H9 (cell line): Measurements from ENCODE around the gene LRRC23. TPM values are rescaled to one million over a fixed set of nuclear protein-coding genes. Genes with fewer than 3 reads are reported as not detected.

Experiments used
- DNase-seq: peaks from one replicate; pipeline ENCODE4 v3.0.0-alpha.2; 2017
- H2AFZ ChIP-seq: one replicate; pipeline ENCODE4 v1.6.1; 2013; ENCODE audit warnings: mild to moderate bottlenecking, low read length, control low read depth, moderate library complexity
- H2AK5ac ChIP-seq: 2 replicates; pipeline ENCODE4 v1.6.1; 2013; ENCODE audit warnings: low read length, control low read depth, mixed read lengths; ENCODE audit not compliant: insufficient read length
- H2BK120ac ChIP-seq: one replicate; pipeline ENCODE4 v1.6.1; 2013; ENCODE audit warnings: low read depth, mild to moderate bottlenecking, low read length, control low read depth, inconsistent platforms; ENCODE audit not compliant: poor library complexity, severe bottlenecking
- H2BK12ac ChIP-seq: 2 replicates; pipeline ENCODE4 v1.6.1; 2013; ENCODE audit warnings: low read length, control low read depth, mixed read lengths, low read depth; ENCODE audit not compliant: insufficient read length
- H2BK15ac ChIP-seq: 2 replicates; pipeline ENCODE4 v1.6.1; 2013; ENCODE audit warnings: low read depth, low read length, control low read depth
- H2BK20ac ChIP-seq: one replicate; pipeline ENCODE4 v1.6.1; 2013; ENCODE audit warnings: low read depth, mild to moderate bottlenecking, low read length, control low read depth, inconsistent platforms; ENCODE audit not compliant: poor library complexity, severe bottlenecking
- H2BK5ac ChIP-seq: 2 replicates; pipeline ENCODE4 v1.6.1; 2013; ENCODE audit warnings: low read length, control low read depth, mixed read lengths; ENCODE audit not compliant: insufficient read length
- H3K14ac ChIP-seq: 2 replicates; pipeline ENCODE4 v1.6.1; 2013; ENCODE audit warnings: low read length, control low read depth; ENCODE audit not compliant: insufficient read depth
- H3K18ac ChIP-seq: 2 replicates; pipeline ENCODE4 v1.6.1; 2013; ENCODE audit warnings: low read depth, mild to moderate bottlenecking, mixed read lengths, low read length, control low read depth; ENCODE audit not compliant: insufficient read length
- H3K23ac ChIP-seq: 2 replicates; pipeline ENCODE4 v1.6.1; 2013; ENCODE audit warnings: low read length, control low read depth, mixed read lengths, low read depth; ENCODE audit not compliant: insufficient read length
- H3K23me2 ChIP-seq: 2 replicates; pipeline ENCODE4 v1.6.1; 2013; ENCODE audit warnings: low read depth, mild to moderate bottlenecking, mixed read lengths, low read length, control low read depth; ENCODE audit not compliant: insufficient read length, poor library complexity, severe bottlenecking
- H3K27ac ChIP-seq: 2 replicates; pipeline ENCODE4 v1.5.1; 2013; ENCODE audit warnings: low read length, control low read depth, mixed read lengths, low read depth; ENCODE audit not compliant: insufficient read length
- H3K27me3 ChIP-seq: 2 replicates; pipeline ENCODE4 v1.6.1; 2013; ENCODE audit warnings: low read length, control low read depth, inconsistent platforms; ENCODE audit not compliant: insufficient read depth
- H3K4ac ChIP-seq: 2 replicates; pipeline ENCODE4 v1.6.1; 2013; ENCODE audit warnings: low read depth, mild to moderate bottlenecking, control low read depth, inconsistent platforms, low read length, moderate library complexity
- H3K4me1 ChIP-seq: 2 replicates; pipeline ENCODE4 v1.6.1; 2013; ENCODE audit warnings: low read length, control low read depth, inconsistent platforms; ENCODE audit not compliant: insufficient read depth
- H3K4me2 ChIP-seq: 2 replicates; pipeline ENCODE4 v1.6.1; 2013; ENCODE audit warnings: low read length, control low read depth, mixed read lengths; ENCODE audit not compliant: insufficient read length, insufficient read depth
- H3K56ac ChIP-seq: 2 replicates; pipeline ENCODE4 v1.6.1; 2013; ENCODE audit warnings: low read depth, mild to moderate bottlenecking, mixed read lengths, low read length, control low read depth; ENCODE audit not compliant: insufficient read length
- H3K79me1 ChIP-seq: 2 replicates; pipeline ENCODE4 v1.6.1; 2013; ENCODE audit warnings: low read depth, mild to moderate bottlenecking, moderate library complexity, low read length, control low read depth, inconsistent platforms; ENCODE audit not compliant: insufficient read depth, poor library complexity, severe bottlenecking
- H3K79me2 ChIP-seq: 2 replicates; pipeline ENCODE4 v1.6.1; 2013; ENCODE audit warnings: low read length, control low read depth, inconsistent platforms; ENCODE audit not compliant: insufficient read depth
- H3K9ac ChIP-seq: 2 replicates; pipeline ENCODE4 v1.6.1; 2013; ENCODE audit warnings: low read length, control low read depth, mixed read lengths; ENCODE audit not compliant: insufficient read length; ENCODE audit errors: extremely low read depth
- H3K9me3 ChIP-seq: one replicate; pipeline ENCODE4 v1.6.1; 2013; ENCODE audit warnings: low read depth, low read length, inconsistent platforms; ENCODE audit not compliant: control insufficient read depth
- H3T11ph ChIP-seq: one replicate; pipeline ENCODE4 v1.6.1; 2013; ENCODE audit warnings: mild to moderate bottlenecking, low read length, control low read depth, inconsistent platforms
- H4K20me1 ChIP-seq: one replicate; pipeline ENCODE4 v1.6.1; 2013; ENCODE audit not compliant: control insufficient read depth, insufficient read length, insufficient read depth
- H4K5ac ChIP-seq: 2 replicates; pipeline ENCODE4 v1.6.1; 2013; ENCODE audit warnings: low read depth, mild to moderate bottlenecking, mixed read lengths, low read length, control low read depth; ENCODE audit not compliant: insufficient read length
- H4K8ac ChIP-seq: replicated peaks from 2 replicates; pipeline ENCODE4 v1.6.1; 2013; ENCODE audit warnings: low read length, control low read depth, mixed read lengths, low read depth; ENCODE audit not compliant: insufficient read length
- H4K91ac ChIP-seq: 2 replicates; pipeline ENCODE4 v1.6.1; 2013; ENCODE audit warnings: low read depth, mild to moderate bottlenecking, moderate library complexity, mixed read lengths, low read length, control low read depth; ENCODE audit not compliant: insufficient read length
- H3K27ac Mint-ChIP-seq, 3 experiments: 2 replicates in 2 of 3; 3 replicates in 1 of 3; pipeline ENCODE4 v1.8.0; 2020 to 2021; ENCODE audit warnings: mixed read lengths in 3 of 3, mild to moderate bottlenecking in 1 of 3, moderate library complexity in 1 of 3
- H3K27me3 Mint-ChIP-seq: 2 replicates; pipeline ENCODE4 v1.8.0; 2021; ENCODE audit warnings: low read depth, mild to moderate bottlenecking, moderate library complexity, mixed read lengths
- H3K36me3 Mint-ChIP-seq, 3 experiments: 2 replicates in 2 of 3; 3 replicates in 1 of 3; pipeline ENCODE4 v1.8.0; 2020 to 2021; ENCODE audit warnings: low read depth in 3 of 3, mixed read lengths in 3 of 3; ENCODE audit not compliant: insufficient read depth in 1 of 3
- H3K4me1 Mint-ChIP-seq, 2 experiments: 2 replicates each; pipeline ENCODE4 v1.8.0; 2020; ENCODE audit warnings: mixed read lengths in 2 of 2
- H3K4me3 Mint-ChIP-seq, 2 experiments: 2 replicates in 1 of 2; 3 replicates in 1 of 2; pipeline ENCODE4 v1.8.0; 2020 to 2021; ENCODE audit warnings: mild to moderate bottlenecking in 2 of 2, mixed read lengths in 2 of 2, moderate library complexity in 1 of 2
- H3K9me3 Mint-ChIP-seq, 2 experiments: 2 replicates in 1 of 2; 3 replicates in 1 of 2; pipeline ENCODE4 v1.8.0; 2020; ENCODE audit warnings: mild to moderate bottlenecking in 2 of 2, mixed read lengths in 2 of 2, moderate library complexity in 1 of 2
- WGBS: extraction: QIAGEN DNeasy Blood & Tissue Kit; methylation state at CpG from one replicate; pipeline ENCODE4 v1.1.7; 2013; ENCODE audit warnings: missing lambda C conversion rate, low lambda C conversion rate, mixed read lengths; ENCODE audit not compliant: insufficient read length; ENCODE audit errors: extremely low coverage; 5-methylcytosine and 5-hydroxymethylcytosine counted together
- total RNA-seq: library from RNA; stranded (reverse); gene quantifications from 2 replicates; pipeline ENCODE4 v1.2.1, GENCODE V29; 2021
- TF ChIP-seq, protein P1 (sequence below): fragments of 200-600 bp; sonication (generic); conservative IDR thresholded peaks from 3 replicates; pipeline ENCODE4 v1.8.0; 2021; ENCODE audit warnings: antibody characterized with exemption, mild to moderate bottlenecking

LRRC23 gene
- total RNA-seq, 1 experiment from 2014 or later: 2.1 TPM

DNA sequence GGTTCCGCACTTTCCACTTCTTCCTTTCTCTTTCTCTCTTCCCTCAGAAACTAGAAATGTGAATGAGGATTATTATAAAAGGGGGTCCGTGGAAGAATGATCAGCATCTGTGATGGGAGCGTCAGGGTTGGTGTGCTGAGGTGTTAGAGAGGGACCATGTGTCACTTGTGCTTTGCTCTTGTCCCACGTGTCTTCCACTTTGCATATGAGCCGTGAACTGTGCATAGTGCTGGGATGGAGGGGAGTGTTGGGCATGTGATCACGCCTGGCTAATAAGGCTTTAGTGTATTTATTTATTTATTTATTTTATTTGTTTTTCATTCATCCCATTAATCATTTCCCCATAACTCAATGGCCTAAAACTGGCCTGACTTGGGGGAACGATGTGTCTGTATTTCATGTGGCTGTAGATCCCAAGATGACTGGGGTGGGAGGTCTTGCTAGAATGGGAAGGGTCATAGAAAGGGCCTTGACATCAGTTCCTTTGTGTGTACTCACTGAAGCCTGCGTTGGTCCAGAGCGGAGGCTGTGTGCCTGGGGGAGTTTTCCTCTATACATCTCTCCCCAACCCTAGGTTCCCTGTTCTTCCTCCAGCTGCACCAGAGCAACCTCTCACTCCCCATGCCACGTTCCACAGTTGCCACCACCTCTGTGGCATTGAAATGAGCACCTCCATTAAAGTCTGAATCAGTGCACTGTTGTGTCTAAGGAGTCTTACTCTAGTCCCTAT, 18.5 kb downstream of the LRRC23 start:
- Histone ChIP-seq H3K9ac (no peak overlapping the region), H2BK120ac (no peak overlapping the region), H3K18ac (no peak overlapping the region), H3K27ac (no peak overlapping the region), H4K8ac (no peak overlapping the region), H3K4me1 (peaks cover 3% of the 10 kb centered on the region; the same call in 1 of the 2 replicates), H3K79me2 (no peaks in the 10 kb centered on the region), H3K4me2 (no peak overlapping the region), H3K56ac (no peak overlapping the region), H4K5ac (no peak overlapping the region), H2BK20ac (no peak overlapping the region), H3K23me2 (peaks cover 20% of the 10 kb centered on the region), H3K14ac (no peak overlapping the region), H3K79me1 (no peaks in the 10 kb centered on the region), H4K91ac (no peak overlapping the region), H2BK12ac (no peak overlapping the region), H2AFZ (no peak overlapping the region), H2BK5ac (no peak overlapping the region), H3K9me3 (no peaks in the 10 kb centered on the region), H3K23ac (no peak overlapping the region), H2BK15ac (no peak overlapping the region), H3K27me3 (no peaks in the 10 kb centered on the region), H4K20me1 (no peaks in the 10 kb centered on the region), H2AK5ac (no peak overlapping the region), H3T11ph (no peak overlapping the region), H3K4ac (no peak overlapping the region)
- H3K27me3 Mint-ChIP-seq: peaks cover 1% of the 10 kb centered on the region; the same call in 1 of the 2 replicates
- no CpG with 5 or more reads among the region's 10 CpGs for WGBS
- no peak for DNase-seq
- H3K27ac Mint-ChIP-seq: peak overlapping the region in 2 of 3 experiments; percentile 66 to 99; a peak in 4 of 7 replicates
- TF ChIP-seq, protein P1, sequence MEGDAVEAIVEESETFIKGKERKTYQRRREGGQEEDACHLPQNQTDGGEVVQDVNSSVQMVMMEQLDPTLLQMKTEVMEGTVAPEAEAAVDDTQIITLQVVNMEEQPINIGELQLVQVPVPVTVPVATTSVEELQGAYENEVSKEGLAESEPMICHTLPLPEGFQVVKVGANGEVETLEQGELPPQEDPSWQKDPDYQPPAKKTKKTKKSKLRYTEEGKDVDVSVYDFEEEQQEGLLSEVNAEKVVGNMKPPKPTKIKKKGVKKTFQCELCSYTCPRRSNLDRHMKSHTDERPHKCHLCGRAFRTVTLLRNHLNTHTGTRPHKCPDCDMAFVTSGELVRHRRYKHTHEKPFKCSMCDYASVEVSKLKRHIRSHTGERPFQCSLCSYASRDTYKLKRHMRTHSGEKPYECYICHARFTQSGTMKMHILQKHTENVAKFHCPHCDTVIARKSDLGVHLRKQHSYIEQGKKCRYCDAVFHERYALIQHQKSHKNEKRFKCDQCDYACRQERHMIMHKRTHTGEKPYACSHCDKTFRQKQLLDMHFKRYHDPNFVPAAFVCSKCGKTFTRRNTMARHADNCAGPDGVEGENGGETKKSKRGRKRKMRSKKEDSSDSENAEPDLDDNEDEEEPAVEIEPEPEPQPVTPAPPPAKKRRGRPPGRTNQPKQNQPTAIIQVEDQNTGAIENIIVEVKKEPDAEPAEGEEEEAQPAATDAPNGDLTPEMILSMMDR: no peak
- peaks cover 23 to 44% (median 43%) of the 10 kb centered on the region in 3 experiments for H3K36me3 Mint-ChIP-seq
- peaks cover 45 to 49% of the 10 kb centered on the region in 2 experiments for H3K4me1 Mint-ChIP-seq
- peaks cover 0 to 2% of the 10 kb centered on the region in 2 experiments; a peak in 1 of 5 replicates for H3K9me3 Mint-ChIP-seq
- no peak overlapping the region; a peak in 1 of 5 replicates for H3K4me3 Mint-ChIP-seq
